Left cardiac atrium (tissue), 4 donors: Measurements from ENCODE around the gene SPACDR. TPM values are rescaled to one million over a fixed set of nuclear protein-coding genes. Genes with fewer than 3 reads are reported as not detected.
A peak's percentile ranks its signal among the peaks of the same experiment; 100 is the strongest.
"Not testable (repeated sequence)": the region's sequence is repeated elsewhere in the genome, so short reads cannot be mapped to it uniquely, and the experiment has no call there.

Source experiments
- ATAC-seq, 2 donors: fragments of 200-7000 bp; cut with Tn5 transposase; one replicate each; pipeline ENCODE4 v1.9.1; 2020; ENCODE audit warnings: mild to moderate bottlenecking in 2 of 2, moderate library complexity in 2 of 2
- DNase-seq: peaks from one replicate; pipeline ENCODE4 v3.0.0-alpha.2; 2020
- intact Hi-C, 2 donors: fragments of 100-400 bp; cut with DNase I; formaldehyde crosslinking; loops; one replicate each; pipeline versions ENCODE4 v1.14.1 to v1.15.1; 2022 to 2023
- total RNA-seq, 2 donors: library from RNA; stranded (reverse); fragmentation: NEBNext Ultra II Directional; extraction: Animal tissue kit (Norgen Biotek cat#: 25700); gene quantifications; one replicate each; pipeline ENCODE4 v1.2.1, GENCODE V29; 2021
- donor health status: DM: no; HTN: yes; CAD: no.
- donor health status: DM: no; HTN: yes; CAD: no; lungs with severe emphysema.
- donor health status: DM: yes; HTN: yes; CAD: no.
- donor health status: Dilated cardiomyopathy.

SPACDR gene
- total RNA-seq, 2 donors from 2014 or later = 0.38 to 0.73 TPM

DNA sequence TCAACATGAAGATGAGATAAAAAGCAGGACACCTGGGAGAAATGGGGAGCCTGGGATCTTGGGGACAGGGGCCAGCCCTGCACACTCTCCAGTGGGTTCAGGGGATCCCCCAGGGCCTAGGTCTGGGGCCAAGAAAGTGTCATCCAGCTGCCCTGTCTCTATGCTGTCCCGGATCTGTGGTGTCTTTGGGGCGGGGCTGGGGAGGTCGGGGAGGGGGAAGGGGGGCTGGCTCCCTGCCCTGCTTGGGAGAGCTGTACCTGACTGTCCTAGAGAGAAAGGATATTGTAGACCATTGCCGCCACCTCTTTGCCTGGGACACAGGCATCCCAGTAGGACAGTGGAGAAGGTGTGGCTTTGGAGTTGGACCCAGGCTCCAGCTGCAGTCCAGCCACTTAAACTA lies 7.0 kb upstream of the SPACDR start:
- intact Hi-C loops = loop anchor here in 1 of 2 donors (5.0 kb wide), 1 partner anchor 91 kb away; no protein-coding TSS in a partner anchor
- ATAC-seq (no peak), DNase-seq (no peak)

DNA sequence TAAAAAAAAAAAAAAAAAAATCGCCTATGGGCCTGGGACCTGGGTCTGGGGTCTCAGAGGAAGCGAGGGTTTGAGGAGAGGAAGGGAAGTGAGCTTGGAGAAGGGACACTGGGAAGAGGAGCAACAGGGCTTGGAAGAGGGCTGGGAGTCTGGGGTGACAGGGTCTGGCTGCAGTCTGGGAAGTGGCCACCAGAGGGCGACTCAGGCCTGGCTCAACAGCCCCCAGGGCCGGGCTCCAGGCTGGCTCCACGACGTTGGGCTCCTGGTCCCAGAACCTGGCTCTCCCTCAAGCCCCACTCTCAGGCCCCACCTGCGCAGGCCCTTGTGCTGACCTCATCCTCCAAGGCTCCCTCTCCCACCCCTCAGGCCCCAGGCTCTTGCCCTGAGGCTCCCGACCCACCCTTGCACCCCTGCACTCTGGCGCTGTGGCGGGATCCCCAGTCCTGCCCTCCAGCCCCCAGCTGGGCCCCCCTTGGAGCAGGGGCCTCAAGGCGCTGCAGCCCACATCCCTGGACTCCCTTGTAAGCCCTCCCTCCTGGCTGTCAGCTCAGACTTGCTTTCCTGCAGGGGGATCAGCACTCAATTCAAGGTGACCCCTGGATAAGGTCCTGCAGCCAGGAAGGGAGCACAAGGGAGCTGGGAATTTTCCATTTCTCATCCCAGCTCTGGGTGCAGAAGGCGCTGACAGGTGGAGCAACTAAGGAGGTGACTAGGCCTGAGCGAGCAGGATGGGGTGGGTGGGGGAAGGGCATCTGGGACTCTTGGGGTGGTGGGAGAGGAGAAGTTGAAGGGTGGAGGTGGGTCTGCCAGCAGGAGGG lies 5.4 kb upstream of the SPACDR start:
- ATAC-seq (peak; percentile 64 to 71), DNase-seq (peak; percentile 89)
- intact Hi-C loops = loop anchor here (1.0 to 5.0 kb wide), 2 partner anchors 90 to 93 kb away; no protein-coding TSS in a partner anchor

DNA sequence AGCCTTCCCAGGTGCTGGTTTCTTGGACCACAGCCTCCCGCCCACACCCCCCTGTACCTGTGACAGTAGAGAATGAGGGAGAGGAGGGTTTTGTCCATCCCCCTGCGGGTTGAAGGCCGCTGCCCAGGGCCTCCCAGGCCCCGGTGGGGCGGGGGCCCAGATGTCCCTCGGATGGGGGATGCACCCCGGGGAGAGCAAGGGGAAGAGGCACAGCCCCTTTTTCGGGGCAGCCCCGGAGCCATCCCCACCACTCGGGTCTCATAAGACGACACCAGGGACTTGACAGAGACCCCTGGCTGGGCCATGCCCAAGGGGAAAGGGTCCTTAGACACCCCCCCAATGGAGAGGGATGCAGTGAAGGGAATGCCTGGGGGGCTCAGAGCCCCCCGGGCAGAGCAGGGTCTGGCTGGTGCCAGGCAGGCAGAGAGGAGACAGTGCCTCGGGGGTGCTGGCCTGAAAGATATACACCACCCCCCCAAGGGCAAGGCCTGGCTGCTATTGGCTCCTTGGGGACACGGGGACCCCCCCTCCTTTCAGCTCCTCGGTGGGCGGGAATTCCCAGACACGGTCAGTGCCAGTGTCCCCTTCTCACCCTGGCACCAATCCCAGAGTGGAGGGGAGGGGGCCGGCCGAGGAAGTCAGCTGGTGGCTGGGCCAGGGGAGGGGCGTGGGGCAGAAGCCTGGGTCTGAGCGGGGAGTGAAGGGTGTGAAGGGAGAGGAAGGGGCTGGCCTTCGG lies 3.7 kb upstream of the SPACDR start:
- ATAC-seq = no peak
- intact Hi-C loops = no loop called here
- DNase-seq = no peak

DNA sequence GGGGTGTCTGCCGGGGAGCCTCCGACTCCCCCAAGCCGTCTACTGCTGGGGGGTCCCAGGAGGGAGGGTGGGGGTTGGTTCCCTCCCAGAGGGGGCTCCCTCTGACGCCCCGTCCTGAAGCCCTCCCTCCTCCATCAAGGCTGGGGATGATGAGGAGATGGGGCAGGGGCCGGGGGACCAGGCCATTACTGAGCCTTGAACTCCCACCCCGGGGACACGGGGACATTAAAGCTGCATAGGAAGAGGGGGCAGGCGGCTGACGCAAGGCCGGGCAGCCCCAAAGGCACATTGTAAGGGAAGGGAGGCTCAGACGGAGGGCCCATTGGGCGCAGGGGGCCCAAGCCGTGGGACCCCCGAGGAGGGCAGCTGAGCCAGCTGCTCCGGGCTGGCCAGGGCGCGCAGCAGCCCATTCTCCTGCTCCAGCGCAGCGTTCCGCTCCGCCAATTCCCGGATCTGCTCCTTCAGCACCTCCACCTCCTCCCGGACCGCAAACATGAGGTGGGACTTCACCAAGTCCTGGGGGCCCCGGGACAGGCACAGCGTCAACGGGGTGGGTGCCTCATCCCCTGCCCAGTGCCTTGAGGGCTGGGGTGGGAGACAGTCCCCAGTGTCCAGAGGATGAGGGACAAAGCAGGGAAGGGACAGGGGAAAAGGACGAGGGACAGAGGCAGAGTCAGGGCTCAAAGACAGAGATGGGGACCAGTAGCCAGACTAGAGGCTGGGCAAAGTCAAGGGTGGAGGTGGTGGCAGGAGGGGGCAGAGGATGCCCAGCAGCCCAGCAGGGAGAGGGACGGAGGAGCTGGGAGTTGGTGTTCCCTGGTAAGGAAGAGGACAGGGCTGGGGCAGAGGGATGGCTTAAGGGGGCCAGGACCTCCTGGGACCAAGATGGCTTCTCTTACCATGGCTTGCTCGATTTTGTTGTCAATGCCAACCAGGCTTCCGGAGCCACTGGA lies 2.9 kb upstream of the SPACDR start:
- ATAC-seq (peak in 1 of 2 donors; percentile 2), DNase-seq (no peak)
- intact Hi-C loops = no loop called here

DNA sequence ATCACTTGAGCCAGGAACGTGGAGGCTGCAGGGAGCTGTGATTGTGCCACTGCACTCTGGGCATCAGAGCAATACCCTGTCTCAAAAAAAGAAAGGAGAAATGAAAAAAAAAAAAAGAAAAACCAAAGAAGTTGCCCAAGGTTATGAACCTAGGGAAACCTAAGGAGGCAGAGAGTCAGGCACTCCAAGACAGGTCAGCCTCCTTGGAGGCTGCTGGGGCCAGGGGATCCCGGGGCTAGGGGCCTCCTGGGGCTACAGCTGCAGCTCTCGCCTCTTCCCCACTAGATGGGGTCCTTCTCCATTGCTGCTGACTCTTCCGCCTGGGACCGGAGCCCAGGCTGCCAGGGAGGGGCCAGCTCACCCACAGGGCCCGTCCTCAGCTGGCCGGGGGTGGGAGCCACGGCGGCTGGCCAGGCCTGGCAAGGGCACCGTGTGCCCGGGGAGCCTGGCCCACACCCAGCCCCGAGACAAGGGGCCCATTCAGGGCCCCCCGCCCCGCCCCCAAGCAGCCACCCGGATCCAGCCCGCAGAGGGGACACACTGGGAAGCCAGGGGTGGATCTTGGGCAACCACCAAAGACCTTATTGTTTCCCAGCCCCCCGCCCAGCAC lies 1.7 kb upstream of the SPACDR start:
- intact Hi-C loops = no loop called here
- DNase-seq (peak; percentile 80), ATAC-seq (peak; percentile 88 to 89)

DNA sequence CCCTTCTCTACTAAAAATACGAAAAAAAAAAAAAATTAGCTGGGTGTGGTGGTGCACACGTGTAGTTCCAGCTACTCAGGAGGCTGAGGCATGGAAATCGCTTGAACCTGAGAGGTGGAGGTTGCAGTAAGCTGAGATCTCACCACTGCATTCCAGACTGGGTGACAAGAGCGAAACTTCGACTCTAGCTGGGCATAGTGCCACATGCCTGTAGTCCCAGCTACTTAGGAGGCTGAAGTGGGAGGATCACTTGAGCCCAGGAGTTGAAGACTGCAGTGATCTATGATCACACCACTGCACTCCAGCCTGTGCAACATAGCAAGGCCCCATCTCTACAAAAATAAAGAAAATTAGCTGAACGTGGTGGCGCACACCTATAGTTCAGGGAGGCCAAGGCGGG lies 1.2 kb upstream of the SPACDR start:
- ATAC-seq (no peak), DNase-seq (no peak)
- intact Hi-C loops = no loop called here

DNA sequence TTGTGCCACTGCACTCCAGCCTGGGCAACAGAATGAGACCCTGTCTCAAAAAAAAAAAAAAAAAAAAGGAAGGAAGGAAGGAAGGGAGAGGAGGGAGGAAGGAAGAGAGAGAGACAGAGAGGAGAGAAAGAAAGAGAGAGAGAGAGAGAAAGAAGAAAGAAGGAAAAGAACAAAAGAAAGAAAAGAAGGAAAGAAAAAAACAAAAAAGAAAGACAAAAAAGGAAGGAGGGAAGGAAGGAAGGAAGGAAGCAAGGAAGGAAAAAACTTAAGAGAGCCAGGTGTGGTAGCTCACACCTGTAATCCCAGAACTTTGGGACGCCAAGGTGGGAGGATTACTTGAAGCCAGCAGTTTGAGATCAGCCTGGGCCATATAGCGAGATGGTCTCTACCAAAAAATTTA lies 731 bp upstream of the SPACDR start:
- DNase-seq (no peak), ATAC-seq (no peak)
- intact Hi-C loops = no loop called here

DNA sequence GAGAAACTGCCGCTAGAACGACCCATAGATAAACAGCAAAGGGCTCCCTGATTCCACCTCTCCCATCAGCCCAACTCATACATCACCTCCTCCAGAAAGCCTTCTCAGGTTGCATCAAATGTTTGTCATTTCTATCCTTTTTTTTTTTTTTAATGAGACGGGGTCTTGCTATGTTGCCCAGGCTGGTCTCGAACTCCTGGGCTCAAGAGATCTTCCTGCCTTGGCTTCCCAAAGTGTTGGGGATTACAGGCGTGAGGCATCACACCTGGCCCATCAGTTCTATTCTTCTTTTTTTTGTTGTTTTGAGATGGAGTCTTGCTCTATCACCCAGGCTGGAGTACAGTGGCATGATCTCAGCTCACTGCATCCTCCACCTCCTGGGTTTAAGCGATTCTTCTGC lies 7.0 kb downstream of the SPACDR start:
- intact Hi-C loops = no loop called here
- no peak for ATAC-seq

DNA sequence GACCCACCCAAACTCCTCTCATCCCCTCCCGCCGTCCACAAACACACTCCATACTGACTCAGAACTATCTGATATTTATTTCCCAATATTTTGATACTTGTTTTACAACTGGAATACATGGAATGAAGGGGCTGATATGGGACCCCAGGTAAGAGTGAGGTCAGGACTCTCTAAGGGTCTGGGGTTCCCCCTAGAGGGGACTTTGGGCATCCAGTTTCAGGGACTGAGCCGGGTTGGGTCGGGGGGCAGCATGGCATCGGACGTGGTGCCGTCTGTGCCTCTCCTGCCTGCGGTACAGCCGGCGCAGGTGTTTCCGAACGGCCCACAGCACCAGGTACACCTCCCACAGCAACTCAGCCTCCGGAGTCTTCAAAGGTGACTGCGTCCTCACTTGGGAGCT lies 7.5 kb downstream of the SPACDR start:
- intact Hi-C loops = no loop called here
- no peak for ATAC-seq
- DNase-seq = no peak

More for the DNA sequence above, 7.0 kb downstream of the SPACDR start:
- DNase-seq = no peak

DNA sequence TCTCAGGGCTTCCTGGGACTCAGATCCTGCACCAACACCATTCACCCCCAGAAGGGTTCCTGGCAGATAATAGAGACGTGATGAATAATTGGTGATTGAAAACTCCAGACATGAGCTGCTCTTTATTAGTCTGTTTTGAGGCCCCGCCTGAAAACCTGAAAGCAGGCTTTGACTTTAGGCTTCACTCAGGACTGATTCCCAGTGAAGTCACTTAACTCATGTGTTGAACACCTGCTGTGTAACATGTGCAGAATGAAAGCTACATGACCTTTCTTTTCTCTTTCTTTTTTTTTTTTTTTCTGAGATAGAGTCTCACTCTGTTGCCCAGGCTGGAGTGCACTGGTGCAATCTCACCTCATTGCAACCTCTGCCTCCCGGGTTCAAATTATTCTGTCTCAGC lies 8.9 kb downstream of the SPACDR start:
- DNase-seq = no peak
- no peak for ATAC-seq
- intact Hi-C loops = no loop called here

DNA sequence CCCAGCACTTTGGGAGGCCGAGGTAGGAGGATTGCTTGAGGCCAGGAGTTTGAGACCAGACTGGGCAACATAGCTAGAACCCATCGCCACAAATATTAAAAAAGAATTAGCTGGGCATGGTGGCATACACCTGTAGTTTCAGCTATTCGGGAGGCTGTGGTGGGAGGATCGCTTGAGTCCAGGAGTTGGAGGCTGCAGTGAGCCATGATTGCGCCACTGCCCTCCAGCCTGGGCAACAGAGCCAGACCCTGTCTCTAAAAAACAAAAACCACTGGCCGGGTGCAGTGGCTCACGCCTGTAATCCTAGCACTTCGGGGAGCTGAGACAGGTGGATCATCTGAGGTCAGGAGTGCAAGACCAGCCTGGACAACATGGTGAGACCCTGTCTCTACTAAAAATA lies 10.2 kb downstream of the SPACDR start:
- ATAC-seq, DNase-seq, intact Hi-C loops: not testable (repeated sequence)

DNA sequence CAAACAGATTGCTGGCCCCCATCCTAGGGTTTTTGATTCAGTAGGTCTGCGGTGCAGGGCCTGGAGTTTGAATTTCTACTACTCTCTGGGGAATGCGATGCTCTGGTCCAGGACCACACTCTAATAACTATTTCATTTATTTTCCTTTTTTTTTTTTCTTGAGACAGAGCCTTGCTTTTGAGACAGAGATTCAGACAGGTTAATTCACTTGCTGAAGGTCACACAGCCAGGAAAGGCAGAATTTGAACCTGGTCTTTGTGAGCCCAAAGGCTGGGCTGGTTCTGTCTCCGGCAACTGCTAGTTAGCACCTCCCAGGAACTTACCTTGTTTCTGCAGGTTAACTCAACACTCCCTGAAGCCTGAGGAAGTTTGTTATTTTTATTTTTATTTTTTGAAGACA lies 11.5 kb downstream of the SPACDR start:
- no peak for DNase-seq
- ATAC-seq = no peak
- intact Hi-C loops = no loop called here

DNA sequence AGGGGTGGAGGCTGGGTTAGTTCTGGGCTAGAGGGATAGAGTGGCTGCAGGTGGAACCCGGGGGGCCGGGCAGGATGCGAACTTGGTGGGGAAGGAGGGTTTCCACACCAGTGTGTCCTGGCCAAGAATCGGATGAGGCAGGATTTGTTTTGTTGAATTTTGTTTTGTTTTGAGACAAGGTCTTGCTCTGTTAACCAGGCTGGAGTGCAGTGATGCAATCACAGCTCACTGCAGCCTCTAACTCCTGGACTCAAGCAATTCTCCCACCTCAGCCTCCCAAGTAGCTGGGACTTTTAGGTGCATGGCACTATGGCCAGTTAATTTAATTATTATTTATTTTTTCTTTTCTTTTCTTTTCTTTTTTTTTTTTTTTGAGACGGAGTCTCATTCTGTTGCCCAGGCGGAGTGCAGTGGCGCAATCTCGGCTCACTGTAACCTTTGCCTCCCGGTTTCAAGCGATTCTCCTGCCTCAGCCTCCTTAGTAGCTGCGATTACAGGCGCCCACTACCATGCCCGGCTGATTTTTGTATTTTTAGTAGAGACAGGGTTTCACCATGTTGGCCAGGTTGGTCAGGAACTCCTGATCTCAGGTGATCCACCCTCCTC lies 14.8 kb downstream of the SPACDR start:
- ATAC-seq (no peak), DNase-seq (no peak)
- intact Hi-C loops = no loop called here

DNA sequence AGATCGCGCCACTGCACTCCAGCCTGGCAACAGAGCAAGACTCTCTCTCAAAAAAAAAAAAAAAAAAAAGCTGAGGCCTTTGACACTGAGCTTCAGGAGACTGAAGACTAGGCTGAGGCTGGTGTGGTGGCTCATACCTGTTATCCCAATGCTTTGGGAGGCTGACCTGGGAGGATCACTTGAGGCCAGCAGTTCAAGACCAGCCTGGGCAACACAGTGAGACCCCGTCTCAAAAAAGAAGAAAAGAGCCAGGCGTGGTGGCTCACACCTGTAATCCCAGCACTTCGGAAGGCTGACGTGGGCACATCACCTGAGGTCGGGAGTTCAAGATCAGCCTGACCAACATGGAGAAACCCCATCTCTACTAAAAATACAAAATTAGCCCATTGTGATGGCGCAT lies 16.7 kb downstream of the SPACDR start:
- ATAC-seq, intact Hi-C loops: not testable (repeated sequence)
- DNase-seq = peak; percentile 7

DNA sequence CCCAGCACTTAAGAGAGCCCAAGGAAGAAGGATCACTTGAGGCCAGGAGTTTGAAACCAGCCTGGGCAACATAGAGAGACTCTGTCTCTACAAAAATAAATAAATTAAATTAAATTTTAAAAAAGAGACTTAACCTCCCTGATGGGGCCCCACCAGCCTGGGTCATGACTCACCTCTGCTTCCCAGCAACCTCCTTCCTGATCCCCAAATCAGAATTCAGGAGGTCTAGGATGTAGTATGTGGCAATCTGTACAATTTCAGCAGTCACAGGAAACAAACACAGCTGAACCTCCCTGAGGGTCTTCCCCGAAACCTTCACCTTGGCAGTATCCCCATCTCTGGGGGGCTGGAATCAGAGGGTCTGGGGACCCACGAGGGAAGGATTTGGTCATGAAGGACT lies 18.0 kb downstream of the SPACDR start:
- DNase-seq = peak; percentile 4
- intact Hi-C loops = no loop called here
- ATAC-seq = no peak

DNA sequence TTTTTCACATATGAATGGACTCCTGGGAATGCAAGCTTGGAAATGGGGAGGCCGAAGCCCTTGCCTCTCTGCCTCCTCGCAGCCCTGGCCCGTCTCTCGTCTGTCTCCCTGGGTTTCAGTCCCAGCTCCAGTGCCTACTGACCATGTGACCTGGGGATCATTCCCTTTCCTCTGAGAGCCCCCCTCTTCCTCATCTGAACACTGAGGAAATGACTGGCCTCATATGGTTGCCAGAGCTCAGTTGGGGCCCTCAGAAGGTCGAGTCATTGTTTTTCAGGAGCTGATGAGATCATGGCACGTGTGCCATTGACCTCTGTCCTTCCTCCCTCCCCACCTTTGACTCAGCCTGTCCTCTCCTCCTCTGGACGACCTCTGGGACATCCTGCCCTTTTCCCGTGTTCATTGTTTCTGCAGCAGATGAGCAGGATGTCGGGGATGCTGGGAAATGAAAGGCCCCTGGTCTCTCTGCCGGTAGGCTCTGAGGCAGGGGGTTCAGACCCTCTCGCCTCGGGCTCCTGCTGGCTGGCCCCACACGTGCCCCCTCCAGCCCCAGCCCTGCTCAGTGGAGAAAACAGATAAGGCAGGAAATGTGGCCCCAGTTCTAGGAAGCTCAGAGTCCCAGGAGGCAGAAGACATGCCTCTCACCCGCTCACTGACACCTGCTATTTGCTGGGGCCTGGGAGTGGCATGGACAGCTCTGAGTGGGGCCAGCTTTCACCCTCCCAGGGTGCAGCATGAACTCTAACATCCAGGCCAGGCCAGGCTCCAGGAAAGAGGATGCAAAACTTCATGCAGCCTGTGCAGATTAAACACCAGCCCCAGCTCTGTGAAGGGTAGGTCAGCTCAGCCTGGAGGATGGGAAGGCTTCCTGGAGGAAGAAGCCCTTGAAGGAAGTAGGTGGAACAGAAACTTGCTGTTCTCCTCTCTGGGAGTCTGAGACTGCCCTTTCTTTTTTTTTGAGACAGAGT lies 19.5 kb downstream of the SPACDR start:
- ATAC-seq = peak; percentile 70 to 75
- peak; percentile 54 for DNase-seq
- intact Hi-C loops = no loop called here

DNA sequence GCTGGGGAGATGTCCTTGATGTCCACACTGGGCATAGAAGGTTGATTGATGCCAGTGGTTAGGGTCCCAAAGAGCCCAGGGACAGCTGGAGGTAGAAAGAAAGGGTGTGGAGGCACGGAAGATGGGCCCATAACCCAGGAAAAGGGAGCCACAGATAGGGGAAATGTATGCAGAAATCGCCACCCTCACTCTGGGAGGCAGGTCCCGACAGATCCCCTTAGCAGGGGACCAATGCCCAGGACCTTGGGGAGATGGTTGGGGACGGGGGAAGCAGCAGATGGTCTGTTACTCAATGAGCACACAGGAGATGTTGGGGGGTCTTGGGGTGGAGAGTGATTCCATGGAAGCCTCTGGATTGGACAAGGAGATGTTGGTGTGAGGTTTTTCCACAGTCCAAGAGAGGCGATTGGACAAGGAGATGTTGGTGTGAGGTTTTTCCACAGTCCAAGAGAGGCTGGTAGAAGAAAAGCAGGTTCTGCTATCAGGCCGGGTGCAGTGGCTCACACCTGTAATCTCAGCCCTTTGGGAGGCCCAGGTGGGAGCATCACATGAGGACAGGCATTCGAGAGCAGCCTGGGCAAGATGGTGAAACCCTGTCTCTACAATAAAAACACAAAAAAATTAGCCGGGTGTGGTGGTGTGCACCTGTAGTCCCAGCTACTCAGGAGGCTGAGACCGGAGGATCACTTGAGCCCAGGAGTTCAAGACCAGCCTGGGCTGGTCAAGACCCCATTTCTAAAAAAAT lies 20.8 kb downstream of the SPACDR start:
- ATAC-seq (no peak), DNase-seq (peak; percentile 10)
- intact Hi-C loops = no loop called here
